Endodermal cell (in vitro differentiated cells): ENCODE results near the gene ST8SIA1. TPM values are rescaled to one million over a fixed set of nuclear protein-coding genes. Genes with fewer than 3 reads are reported as not detected.

Source experiments
- DNase-seq: peaks from one replicate; pipeline ENCODE4 v3.0.0-alpha.2; 2017
- H3K27ac ChIP-seq: 2 replicates; pipeline ENCODE4 v1.5.1; 2013; ENCODE audit warnings: mild to moderate bottlenecking, low read depth, low read length, moderate library complexity
- H3K27me3 ChIP-seq: 2 replicates; pipeline ENCODE4 v1.6.1; 2013; ENCODE audit warnings: mild to moderate bottlenecking, low read length, moderate library complexity; ENCODE audit not compliant: insufficient read depth, control insufficient read depth, poor library complexity, severe bottlenecking
- H3K36me3 ChIP-seq: 2 replicates; pipeline ENCODE4 v1.7.0; 2013; ENCODE audit warnings: mild to moderate bottlenecking, low read length, moderate library complexity; ENCODE audit not compliant: control insufficient read depth, insufficient read depth
- H3K4me1 ChIP-seq: one replicate; pipeline ENCODE4 v1.7.0; 2013; ENCODE audit warnings: low read length; ENCODE audit not compliant: control insufficient read depth, insufficient read depth
- H3K4me3 ChIP-seq: 2 replicates; pipeline ENCODE4 v1.5.1; 2013; ENCODE audit warnings: mild to moderate bottlenecking, low read length, moderate library complexity
- H3K9ac ChIP-seq: 2 replicates; pipeline ENCODE4 v1.6.1; 2013; ENCODE audit warnings: mild to moderate bottlenecking, low read length, moderate library complexity; ENCODE audit not compliant: poor library complexity, severe bottlenecking; ENCODE audit errors: extremely low read depth
- H3K9me3 ChIP-seq: 2 replicates; pipeline ENCODE4 v1.6.1; 2013; ENCODE audit warnings: mild to moderate bottlenecking, low read length, moderate library complexity; ENCODE audit not compliant: control insufficient read depth
- H3K27ac Mint-ChIP-seq: 2 replicates; pipeline ENCODE4 v1.8.0; 2020; ENCODE audit warnings: mixed read lengths
- H3K27me3 Mint-ChIP-seq: 2 replicates; pipeline ENCODE4 v1.8.0; 2021; ENCODE audit warnings: mild to moderate bottlenecking, mixed read lengths; ENCODE audit not compliant: insufficient read depth
- H3K36me3 Mint-ChIP-seq: 2 replicates; pipeline ENCODE4 v1.8.0; 2020; ENCODE audit warnings: low read depth, mixed read lengths
- H3K4me1 Mint-ChIP-seq: 2 replicates; pipeline ENCODE4 v1.8.0; 2020; ENCODE audit warnings: mixed read lengths
- H3K4me3 Mint-ChIP-seq: 2 replicates; pipeline ENCODE4 v1.8.0; 2020; ENCODE audit warnings: mild to moderate bottlenecking, moderate library complexity, mixed read lengths
- H3K9me3 Mint-ChIP-seq: 2 replicates; pipeline ENCODE4 v1.8.0; 2020; ENCODE audit warnings: mild to moderate bottlenecking, mixed read lengths
- CTCF ChIP-seq: fragments of 200-600 bp; sonication (generic); conservative IDR thresholded peaks from 2 replicates; pipeline ENCODE4 v1.5.0; 2021; ENCODE audit warnings: antibody characterized with exemption, mild to moderate bottlenecking
- WGBS, 2 experiments: methylation state at CpG; one replicate each; pipeline versions ENCODE4 v1.1.5 to v1.1.7; 2013; ENCODE audit warnings: missing lambda C conversion rate in 2 of 2, mixed read lengths in 1 of 2; ENCODE audit not compliant: insufficient coverage in 1 of 2, insufficient read length in 1 of 2; 5-methylcytosine and 5-hydroxymethylcytosine counted together
- total RNA-seq, 2 donors: library from RNA; stranded (reverse); fragmentation: NEBNext Ultra II Directional in 1 of 2; extraction: Animal tissue kit (Norgen Biotek cat#: 25700) in 1 of 2; gene quantifications; 2 replicates in 1 of 2; 3 replicates in 1 of 2; pipeline ENCODE4 v1.2.1, GENCODE V29; 2021

Gene ST8SIA1
- total RNA-seq, 2 donors from 2014 or later = 11.2 to 13.3 TPM

DNA sequence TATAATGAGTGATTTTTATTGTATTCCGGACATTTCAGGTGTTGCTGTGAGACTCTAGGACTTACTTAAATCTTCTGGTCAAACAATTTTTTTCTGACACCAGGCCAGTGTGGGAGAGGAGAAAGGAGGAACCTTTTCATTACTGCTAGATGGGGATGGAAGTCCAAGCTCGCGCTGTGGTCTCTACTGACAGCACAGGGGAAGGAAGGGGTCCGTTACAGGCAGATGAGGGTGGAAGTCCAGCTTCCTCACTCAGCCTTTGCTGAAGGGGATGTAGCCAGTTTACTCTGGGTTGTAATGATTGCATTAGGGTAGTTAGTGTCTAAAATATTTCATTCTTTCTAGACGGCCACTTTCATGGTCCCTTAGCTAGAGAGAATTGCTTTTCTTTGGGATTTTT, 26.3 kb upstream of the ST8SIA1 start:
- Histone ChIP-seq H3K27me3 (no peaks in the 10 kb centered on the region), H3K36me3 (no peaks in the 10 kb centered on the region), H3K9ac (no peak overlapping the region), H3K27ac (no peak overlapping the region), H3K9me3 (peaks cover 21% of the 10 kb centered on the region), H3K4me1 (no peaks in the 10 kb centered on the region), H3K4me3 (no peak overlapping the region)
- TF ChIP-seq CTCF = no peak
- H3K27ac Mint-ChIP-seq = no peak overlapping the region
- H3K27me3 Mint-ChIP-seq = peaks cover 7% of the 10 kb centered on the region
- H3K9me3 Mint-ChIP-seq = peaks cover 7% of the 10 kb centered on the region
- peaks cover 9% of the 10 kb centered on the region for H3K4me1 Mint-ChIP-seq
- 91 to 100% methylated on average over 1 to 5 of the region's 5 CpGs for WGBS, 2 experiments
- no peaks in the 10 kb centered on the region for H3K36me3 Mint-ChIP-seq
- no peak overlapping the region for H3K4me3 Mint-ChIP-seq
- DNase-seq = no peak

GRCh38 chr12:22357531-22357930, 23.0 kb upstream of the ST8SIA1 start:
- H3K27me3 Mint-ChIP-seq = peaks cover 7% of the 10 kb centered on the region
- H3K9me3 Mint-ChIP-seq = peaks cover 2% of the 10 kb centered on the region
- Histone ChIP-seq H3K27ac (no peak overlapping the region), H3K36me3 (no peaks in the 10 kb centered on the region), H3K9me3 (peaks cover 4% of the 10 kb centered on the region), H3K9ac (no peak overlapping the region), H3K27me3 (no peaks in the 10 kb centered on the region), H3K4me1 (no peaks in the 10 kb centered on the region), H3K4me3 (no peak overlapping the region)
- no peaks in the 10 kb centered on the region for H3K36me3 Mint-ChIP-seq
- H3K27ac Mint-ChIP-seq = no peak overlapping the region
- no peak for TF ChIP-seq CTCF
- H3K4me3 Mint-ChIP-seq = no peak overlapping the region
- WGBS, 2 experiments = 93 to 100% methylated on average over 2 to 3 of the region's 3 CpGs
- no peak for DNase-seq
- peaks cover 23% of the 10 kb centered on the region for H3K4me1 Mint-ChIP-seq

- no peaks in the 10 kb centered on the region for H3K36me3 Mint-ChIP-seq
- WGBS, 2 experiments = 89% methylated on average over 1 of the region's 1 CpG; no CpG with 5 or more reads in 1 of the 2 experiments
- no peak overlapping the region for H3K27ac Mint-ChIP-seq
- H3K9ac ChIP-seq = no peak overlapping the region
- H3K4me3 ChIP-seq = no peak overlapping the region
- H3K36me3 ChIP-seq = no peaks in the 10 kb centered on the region
- H3K4me3 Mint-ChIP-seq = no peak overlapping the region
- DNase-seq = no peak
- TF ChIP-seq CTCF = no peak
- H3K27me3 ChIP-seq = no peaks in the 10 kb centered on the region
- no peaks in the 10 kb centered on the region for H3K9me3 Mint-ChIP-seq
- no peaks in the 10 kb centered on the region for H3K9me3 ChIP-seq
- H3K27ac ChIP-seq = no peak overlapping the region
- no peaks in the 10 kb centered on the region for H3K4me1 ChIP-seq
- peaks cover 7% of the 10 kb centered on the region for H3K27me3 Mint-ChIP-seq
- peaks cover 26% of the 10 kb centered on the region for H3K4me1 Mint-ChIP-seq
Observed at GRCh38 chr12:22356231-22356630, 21.7 kb upstream of the ST8SIA1 start.
